COLO668 (cell line): ENCODE results near the gene RAB11FIP4.

Experiments
- DNase-seq: peaks from one replicate; lab custom pipeline; 2025; ENCODE audit not compliant: unreplicated experiment; lab: John Stamatoyannopoulos, UW

Gene RAB11FIP4

GRCh38 chr17:31522284-31522931 is 130.9 kb downstream of the RAB11FIP4 start:
- DNase-seq: no peak

GRCh38 chr17:31522987-31523495 is 131.6 kb downstream of the RAB11FIP4 start:
- no peak for DNase-seq

- no peak for DNase-seq
Observed at GRCh38 chr17:31523862-31524730, 132.6 kb downstream of the RAB11FIP4 start.

DNA sequence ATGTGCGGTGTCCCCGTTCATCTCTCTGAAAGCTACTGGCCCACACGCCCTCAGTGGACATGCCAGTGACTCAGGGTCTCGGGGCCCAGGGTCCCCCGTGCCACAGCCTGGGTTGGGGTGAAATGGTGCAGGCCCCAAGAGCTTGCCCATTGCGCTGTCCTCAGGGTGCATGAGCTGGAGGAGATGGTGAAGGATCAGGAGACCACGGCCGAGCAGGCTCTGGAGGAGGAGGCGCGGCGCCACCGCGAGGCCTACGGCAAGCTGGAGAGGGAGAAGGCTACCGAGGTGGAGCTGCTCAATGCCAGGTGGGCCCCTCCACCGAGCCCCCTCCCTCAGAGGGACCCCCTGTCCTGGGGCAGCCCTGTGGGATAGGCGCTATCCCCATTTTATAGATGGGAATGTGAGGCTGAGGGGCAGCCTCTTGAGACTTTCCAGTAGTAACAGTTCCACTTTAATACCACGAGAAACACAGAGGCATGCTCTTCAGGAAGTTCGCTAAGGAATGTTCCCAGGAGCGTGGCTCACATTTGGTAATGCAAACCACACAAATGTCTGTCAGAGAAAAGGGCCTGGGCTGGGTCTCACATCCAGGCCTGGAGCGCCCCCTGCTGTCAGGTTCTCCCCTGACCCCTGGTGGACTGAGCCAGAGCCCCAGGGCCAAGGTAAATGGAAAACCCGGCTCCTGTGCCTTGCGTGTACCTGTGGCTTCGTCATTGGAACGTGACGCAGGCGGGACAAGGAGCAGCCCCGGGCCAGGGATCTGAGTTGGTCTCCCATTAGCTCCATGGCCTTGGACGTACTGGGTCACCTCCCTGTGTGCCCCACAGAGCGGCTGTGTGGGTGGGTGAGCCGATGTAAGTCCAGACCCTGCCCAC is 133.7 kb downstream of the RAB11FIP4 start:
- DNase-seq: peak; percentile 76

GRCh38 chr17:31525801-31526549 is 134.5 kb downstream of the RAB11FIP4 start:
- peak; percentile 13 for DNase-seq

GRCh38 chr17:31527606-31528005 is 136.1 kb downstream of the RAB11FIP4 start:
- no peak for DNase-seq

- no peak for DNase-seq
Observed at GRCh38 chr17:31528291-31528874, 136.9 kb downstream of the RAB11FIP4 start.

GRCh38 chr17:31529841-31530251 is 138.4 kb downstream of the RAB11FIP4 start:
- no peak for DNase-seq

DNA sequence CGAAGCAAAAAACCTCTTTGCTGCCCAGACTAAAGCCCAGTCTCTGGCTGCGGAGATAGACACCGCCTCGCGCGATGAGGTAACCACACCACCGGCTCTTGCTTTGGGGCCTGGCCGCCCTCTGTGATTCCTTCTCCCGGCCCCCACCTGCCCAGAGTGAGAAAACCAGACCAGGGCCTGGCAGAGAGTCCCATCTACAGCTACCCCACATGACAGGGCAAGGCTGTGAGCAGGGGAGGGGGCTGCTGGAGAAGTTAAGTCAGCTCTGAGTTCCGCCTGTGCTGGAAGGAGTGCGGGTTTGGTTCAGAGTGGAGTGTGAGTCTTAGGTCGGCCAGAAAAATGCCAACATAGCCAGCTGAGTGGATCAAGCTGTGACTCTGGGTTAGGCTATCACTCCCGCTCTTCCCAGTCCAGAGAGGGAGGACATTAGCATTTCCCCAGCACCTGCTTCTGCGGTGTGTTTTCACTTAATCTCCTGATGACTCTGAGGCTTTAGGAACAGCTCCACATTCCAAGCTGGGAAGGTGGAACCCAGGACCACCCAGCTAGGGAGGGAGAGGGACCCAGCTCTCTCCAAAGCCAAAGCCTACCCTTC is 139.0 kb downstream of the RAB11FIP4 start:
- no peak for DNase-seq

- DNase-seq: no peak
Observed at GRCh38 chr17:31531336-31531980, 140.0 kb downstream of the RAB11FIP4 start.

GRCh38 chr17:31532081-31532480 is 140.6 kb downstream of the RAB11FIP4 start:
- no peak for DNase-seq

GRCh38 chr17:31532526-31532925 is 141.1 kb downstream of the RAB11FIP4 start:
- no peak for DNase-seq

DNA sequence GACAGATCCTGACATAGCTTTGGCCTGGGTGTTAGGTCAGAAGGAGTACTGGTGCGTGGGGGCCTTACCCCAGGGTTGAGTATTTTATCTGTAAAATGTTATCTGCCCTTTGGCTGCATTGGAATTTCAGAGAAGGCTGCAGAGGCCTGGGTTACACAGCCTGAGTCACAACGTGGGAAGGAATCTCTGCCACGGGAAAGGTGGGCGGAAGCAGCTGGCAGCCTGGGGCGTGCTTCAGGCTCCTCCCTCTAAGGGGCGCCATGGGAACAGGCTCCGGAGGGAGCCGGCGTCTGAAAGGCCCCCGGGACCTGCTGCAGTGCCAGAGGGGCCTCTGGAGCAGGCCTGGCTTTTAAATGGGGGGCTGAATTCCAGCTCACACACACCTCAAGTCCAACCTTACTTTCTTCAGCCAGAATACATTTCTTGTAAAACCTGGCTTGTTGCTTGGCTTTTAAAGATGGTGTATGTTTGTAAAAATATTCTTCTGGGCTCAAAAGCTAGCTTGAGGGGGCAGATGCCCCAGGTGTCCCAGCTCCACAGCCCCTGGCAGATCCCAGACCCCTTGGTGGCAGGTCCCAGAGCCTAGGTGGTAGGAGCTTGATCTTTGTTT is 142.2 kb downstream of the RAB11FIP4 start:
- peak; percentile 35 for DNase-seq

DNA sequence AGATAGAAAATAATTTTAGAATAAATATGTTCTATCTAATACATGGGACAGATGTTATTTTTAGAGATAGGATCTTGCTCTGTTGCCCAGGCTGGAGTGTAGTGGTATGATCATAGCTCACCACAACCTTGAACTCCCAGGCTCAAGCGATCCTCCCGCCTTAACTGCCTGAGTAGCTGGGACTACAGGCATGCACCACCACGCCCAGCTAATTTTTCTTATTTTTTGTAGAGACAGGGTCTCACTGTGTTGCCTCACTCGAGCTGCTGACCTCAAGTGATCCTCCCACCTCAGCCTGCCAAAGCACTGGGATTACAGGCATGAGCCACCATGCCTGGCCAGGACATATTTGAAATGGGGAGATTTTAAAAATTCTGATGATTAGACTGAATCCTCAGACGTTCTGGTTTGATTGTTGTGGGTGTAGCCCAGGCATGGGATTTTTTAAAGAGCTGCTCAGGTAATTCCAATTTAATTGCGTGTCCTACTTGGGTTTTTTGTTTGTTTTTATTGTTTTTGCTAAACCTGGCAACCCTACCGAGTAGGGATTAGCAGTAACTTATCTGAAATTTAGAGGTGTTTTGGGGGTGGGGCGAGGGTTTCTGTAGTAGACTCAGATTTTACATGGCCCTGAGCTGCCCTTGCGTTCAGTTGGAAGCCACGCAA is 142.9 kb downstream of the RAB11FIP4 start:
- no peak for DNase-seq

DNA sequence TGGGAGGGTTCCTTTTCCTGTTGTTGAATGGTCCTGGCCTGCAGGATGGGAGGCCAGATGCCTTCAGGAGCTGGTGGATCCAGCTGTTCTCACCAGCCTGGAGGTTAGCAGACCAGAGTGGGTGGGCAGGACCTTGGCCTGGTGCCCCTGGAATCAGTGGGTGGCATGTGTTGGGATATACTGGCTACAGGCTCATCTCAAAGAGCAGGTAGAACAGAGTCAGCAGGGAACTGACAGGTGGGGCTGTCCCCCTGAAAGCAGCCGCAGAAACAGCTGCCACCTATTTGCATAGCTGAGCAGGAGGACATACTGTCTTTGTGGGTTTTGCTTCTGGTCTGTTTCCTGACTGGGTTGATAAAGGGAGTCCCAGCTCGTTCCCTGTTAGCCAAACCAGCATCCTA is 144.1 kb downstream of the RAB11FIP4 start:
- peak; percentile 64 for DNase-seq

GRCh38 chr17:31536451-31536850 is 145.0 kb downstream of the RAB11FIP4 start:
- peak; percentile 4 for DNase-seq

- peak; percentile 64 for DNase-seq
Observed at GRCh38 chr17:31537565-31538011, 146.1 kb downstream of the RAB11FIP4 start.
